ENCODE results near the gene ASTN2. TPM values are rescaled to one million over a fixed set of nuclear protein-coding genes. Genes with fewer than 3 reads are reported as not detected.

Gene ASTN2
- total and polyA plus RNA-seq, 2 experiments from 2014 or later, result 5.8 to 7.5 TPM

DNA sequence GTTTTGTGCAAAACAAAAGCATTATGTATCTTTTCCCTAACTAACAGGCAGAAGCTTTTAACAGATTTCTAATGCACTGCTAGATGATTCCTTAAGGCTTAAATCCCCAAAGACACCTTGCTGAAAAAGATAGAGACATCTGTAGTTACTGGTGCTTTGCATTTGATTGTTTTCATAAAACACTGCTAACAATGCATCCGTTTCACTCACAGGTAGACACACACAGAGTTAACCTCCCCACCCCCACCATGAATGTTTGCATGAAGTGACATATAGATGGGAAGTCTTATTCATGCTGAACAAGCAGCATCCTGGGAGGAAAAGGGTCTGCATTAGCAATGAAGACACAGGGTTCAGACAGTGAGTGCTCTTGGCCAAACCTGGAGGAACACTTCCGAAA lies 100.9 kb downstream of the ASTN2 start:
- Histone ChIP-seq H3K4me2 (ENCODE audit: unreplicated experiment) (no peak overlapping the region), H4K20me1 (ENCODE audit: insufficient read depth) (no peaks in the 10 kb centered on the region), H3K9me2 (ENCODE audit: insufficient read depth) (no peaks in the 10 kb centered on the region), H3K27ac (no peak overlapping the region), H3K27me3 (replicated peaks; ENCODE audit: insufficient read depth) (no peaks in the 10 kb centered on the region), H3K9me3 (ENCODE audit: low read depth) (no peaks in the 10 kb centered on the region), H3K79me2 (ENCODE audit: insufficient read depth) (no peaks in the 10 kb centered on the region), H3K4me1 (ENCODE audit: insufficient read depth) (no peaks in the 10 kb centered on the region), H3K4me3 (no peak overlapping the region), H3K9ac (no peak overlapping the region), H3K36me3 (ENCODE audit: low read depth) (no peaks in the 10 kb centered on the region), H3F3A (ENCODE audit: insufficient read depth) (no peaks in the 10 kb centered on the region), H2AFZ (no peak overlapping the region)
- DNase-seq, result no peak
- in situ Hi-C loops (cut with MboI), result no loop called here
- 24 to 26% methylated on average over 2 of the region's 2 CpGs for WGBS, 2 experiments (ENCODE audit: low coverage in 1 of 2, low lambda C conversion rate in 2 of 2, missing lambda C conversion rate in 2 of 2)
- TF ChIP-seq EZH2 (IDR thresholded peaks at IDR 0.05; ENCODE audit: insufficient read depth, poor library complexity, severe bottlenecking) (no peak), EZH2phosphoT487 (IDR thresholded peaks at IDR 0.05; ENCODE audit: insufficient read depth, low read depth) (no peak)

DNA sequence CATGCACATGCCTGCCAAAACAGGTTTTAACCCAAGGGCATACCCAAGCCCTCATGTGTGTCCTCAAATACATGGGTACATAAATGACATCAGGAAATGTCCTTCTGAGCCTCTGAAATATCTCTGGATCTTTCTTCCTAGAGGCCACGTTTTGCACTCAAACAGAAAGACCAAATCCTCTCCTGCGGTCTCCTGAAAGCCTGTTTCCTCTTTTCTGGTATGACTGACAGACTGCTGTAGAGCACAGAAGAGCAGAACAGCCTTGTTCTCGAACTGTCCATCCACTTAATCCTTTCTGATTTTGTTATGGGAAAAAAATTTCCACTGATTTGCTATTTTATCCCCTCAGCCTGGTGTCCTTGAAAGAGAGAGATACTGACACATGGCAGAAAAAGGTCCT lies 107.2 kb downstream of the ASTN2 start:
- in situ Hi-C loops (cut with MboI), result no loop called here
- H4K20me1 ChIP-seq (ENCODE audit: insufficient read depth), result no peaks in the 10 kb centered on the region
- H2AFZ ChIP-seq, result no peak overlapping the region
- H3K4me1 ChIP-seq (ENCODE audit: insufficient read depth), result no peaks in the 10 kb centered on the region
- H3K36me3 ChIP-seq (ENCODE audit: low read depth), result no peaks in the 10 kb centered on the region
- H3K9me2 ChIP-seq (ENCODE audit: insufficient read depth), result no peaks in the 10 kb centered on the region
- DNase-seq, result no peak
- TF ChIP-seq EZH2phosphoT487 (IDR thresholded peaks at IDR 0.05; ENCODE audit: insufficient read depth, low read depth) (no peak), EZH2 (IDR thresholded peaks at IDR 0.05; ENCODE audit: insufficient read depth, poor library complexity, severe bottlenecking) (no peak)
- no peak overlapping the region for H3K4me3 ChIP-seq
- H3K9ac ChIP-seq, result no peak overlapping the region
- WGBS, 2 experiments (ENCODE audit: low coverage in 1 of 2, low lambda C conversion rate in 2 of 2, missing lambda C conversion rate in 2 of 2), result 28 to 30% methylated on average over 3 of the region's 3 CpGs
- H3K4me2 ChIP-seq (ENCODE audit: unreplicated experiment), result no peak overlapping the region
- no peaks in the 10 kb centered on the region for H3K27me3 ChIP-seq (replicated peaks; ENCODE audit: insufficient read depth)
- H3K27ac ChIP-seq, result no peak overlapping the region
- H3K79me2 ChIP-seq (ENCODE audit: insufficient read depth), result no peaks in the 10 kb centered on the region
- no peaks in the 10 kb centered on the region for H3F3A ChIP-seq (ENCODE audit: insufficient read depth)
- no peaks in the 10 kb centered on the region for H3K9me3 ChIP-seq (ENCODE audit: low read depth)

DNA sequence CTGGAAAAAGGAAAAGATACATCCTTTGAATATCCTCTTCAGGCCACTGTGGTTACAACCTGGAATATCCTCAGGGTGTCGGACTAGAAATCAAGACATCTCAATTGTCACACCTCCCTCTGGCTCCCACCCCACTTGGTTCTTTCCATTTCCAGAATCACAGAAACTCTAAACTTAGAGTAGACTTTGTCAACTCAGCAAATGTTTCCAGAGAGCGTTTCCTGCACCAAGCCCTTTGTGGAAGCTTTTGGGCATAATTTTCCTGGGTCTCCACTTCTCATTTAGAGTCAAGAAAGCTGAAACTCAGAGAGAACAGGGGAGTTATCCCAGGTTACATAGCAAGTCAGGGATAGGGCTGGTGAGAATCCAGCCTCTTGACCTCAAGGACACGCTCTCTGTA lies 108.8 kb downstream of the ASTN2 start:
- H3K9ac ChIP-seq, result no peak overlapping the region
- no peaks in the 10 kb centered on the region for H3K27me3 ChIP-seq (replicated peaks; ENCODE audit: insufficient read depth)
- TF ChIP-seq EZH2phosphoT487 (IDR thresholded peaks at IDR 0.05; ENCODE audit: insufficient read depth, low read depth), result no peak
- TF ChIP-seq EZH2 (IDR thresholded peaks at IDR 0.05; ENCODE audit: insufficient read depth, poor library complexity, severe bottlenecking), result no peak
- H2AFZ ChIP-seq, result no peak overlapping the region
- no peaks in the 10 kb centered on the region for H3K9me2 ChIP-seq (ENCODE audit: insufficient read depth)
- in situ Hi-C loops (cut with MboI), result no loop called here
- no peak for DNase-seq
- WGBS, 2 experiments (ENCODE audit: low coverage in 1 of 2, low lambda C conversion rate in 2 of 2, missing lambda C conversion rate in 2 of 2), result 20 to 23% methylated on average over 3 of the region's 3 CpGs
- H4K20me1 ChIP-seq (ENCODE audit: insufficient read depth), result no peaks in the 10 kb centered on the region
- H3K79me2 ChIP-seq (ENCODE audit: insufficient read depth), result no peaks in the 10 kb centered on the region
- H3K4me2 ChIP-seq (ENCODE audit: unreplicated experiment), result no peak overlapping the region
- H3K4me3 ChIP-seq, result no peak overlapping the region
- no peaks in the 10 kb centered on the region for H3F3A ChIP-seq (ENCODE audit: insufficient read depth)
- H3K27ac ChIP-seq, result no peak overlapping the region
- no peaks in the 10 kb centered on the region for H3K4me1 ChIP-seq (ENCODE audit: insufficient read depth)
- no peaks in the 10 kb centered on the region for H3K36me3 ChIP-seq (ENCODE audit: low read depth)
- H3K9me3 ChIP-seq (ENCODE audit: low read depth), result no peaks in the 10 kb centered on the region

DNA sequence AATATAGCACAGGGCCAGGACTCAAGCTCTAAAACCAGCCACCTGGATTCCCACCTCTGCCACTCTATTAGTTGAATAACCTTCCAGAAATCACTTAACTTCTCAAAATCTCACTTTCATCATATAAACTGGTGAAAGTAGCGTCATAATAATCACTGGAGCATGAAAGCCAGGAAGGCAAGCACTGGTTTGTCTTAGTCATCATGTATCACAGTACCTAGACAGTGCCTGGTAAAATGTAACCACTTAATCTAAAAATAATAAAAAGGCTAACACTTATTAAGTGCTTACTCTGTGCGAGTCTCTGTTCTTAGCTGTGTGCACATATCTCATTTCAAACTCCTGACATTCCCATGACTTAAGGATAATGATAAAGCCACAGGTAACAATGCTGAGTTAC lies 109.4 kb downstream of the ASTN2 start:
- in situ Hi-C loops (cut with MboI), result no loop called here
- Histone ChIP-seq H2AFZ (no peak overlapping the region), H3K9me2 (ENCODE audit: insufficient read depth) (no peaks in the 10 kb centered on the region), H3K4me3 (no peak overlapping the region), H3K79me2 (ENCODE audit: insufficient read depth) (no peaks in the 10 kb centered on the region), H3K27me3 (replicated peaks; ENCODE audit: insufficient read depth) (no peaks in the 10 kb centered on the region), H3K36me3 (ENCODE audit: low read depth) (no peaks in the 10 kb centered on the region), H3K27ac (no peak overlapping the region), H3K9ac (no peak overlapping the region), H3F3A (ENCODE audit: insufficient read depth) (no peaks in the 10 kb centered on the region), H4K20me1 (ENCODE audit: insufficient read depth) (no peaks in the 10 kb centered on the region), H3K4me1 (ENCODE audit: insufficient read depth) (no peaks in the 10 kb centered on the region), H3K4me2 (ENCODE audit: unreplicated experiment) (no peak overlapping the region), H3K9me3 (ENCODE audit: low read depth) (no peaks in the 10 kb centered on the region)
- no peak for DNase-seq
- no peak for TF ChIP-seq EZH2 (IDR thresholded peaks at IDR 0.05; ENCODE audit: insufficient read depth, poor library complexity, severe bottlenecking)
- no peak for TF ChIP-seq EZH2phosphoT487 (IDR thresholded peaks at IDR 0.05; ENCODE audit: insufficient read depth, low read depth)
- WGBS, 2 experiments (ENCODE audit: low coverage in 1 of 2, low lambda C conversion rate in 2 of 2, missing lambda C conversion rate in 2 of 2), result 32 to 40% methylated on average over 2 of the region's 2 CpGs

DNA sequence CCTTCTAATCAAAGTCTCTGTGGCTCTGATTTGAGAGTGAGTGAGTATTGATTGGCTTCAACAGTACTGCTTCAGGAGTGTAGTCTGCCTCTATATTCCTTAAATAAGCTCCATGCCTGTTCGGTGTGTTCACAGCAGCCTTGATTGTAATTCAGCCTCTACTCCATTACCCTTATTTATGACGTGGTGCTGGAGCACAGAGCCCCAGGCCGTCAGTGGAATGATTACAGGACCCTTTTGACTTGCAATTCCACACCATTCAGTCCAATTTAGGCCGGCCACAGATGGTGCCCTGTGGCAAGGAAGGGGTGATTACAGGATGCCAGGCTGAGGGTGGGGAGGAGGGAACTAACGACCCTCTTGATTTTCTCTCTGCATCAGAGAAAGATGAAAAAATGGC lies 110.3 kb downstream of the ASTN2 start:
- no peaks in the 10 kb centered on the region for H3K4me1 ChIP-seq (ENCODE audit: insufficient read depth)

More for the DNA sequence above, 110.3 kb downstream of the ASTN2 start:
- no peak for TF ChIP-seq EZH2 (IDR thresholded peaks at IDR 0.05; ENCODE audit: insufficient read depth, poor library complexity, severe bottlenecking)
- TF ChIP-seq EZH2phosphoT487 (IDR thresholded peaks at IDR 0.05; ENCODE audit: insufficient read depth, low read depth), result no peak
- no peaks in the 10 kb centered on the region for H3K36me3 ChIP-seq (ENCODE audit: low read depth)
- in situ Hi-C loops (cut with MboI), result no loop called here
- H3K9ac ChIP-seq, result no peak overlapping the region
- H3F3A ChIP-seq (ENCODE audit: insufficient read depth), result no peaks in the 10 kb centered on the region
- no peaks in the 10 kb centered on the region for H3K9me2 ChIP-seq (ENCODE audit: insufficient read depth)
- H3K4me2 ChIP-seq (ENCODE audit: unreplicated experiment), result no peak overlapping the region
- no peaks in the 10 kb centered on the region for H3K79me2 ChIP-seq (ENCODE audit: insufficient read depth)
- no peaks in the 10 kb centered on the region for H3K9me3 ChIP-seq (ENCODE audit: low read depth)
- no peaks in the 10 kb centered on the region for H3K27me3 ChIP-seq (replicated peaks; ENCODE audit: insufficient read depth)
- H2AFZ ChIP-seq, result no peak overlapping the region
- DNase-seq, result no peak
- H3K4me3 ChIP-seq, result no peak overlapping the region
- H3K27ac ChIP-seq, result no peak overlapping the region
- WGBS, 2 experiments (ENCODE audit: low coverage in 1 of 2, low lambda C conversion rate in 2 of 2, missing lambda C conversion rate in 2 of 2), result 8 to 10% methylated on average over 5 of the region's 5 CpGs
- H4K20me1 ChIP-seq (ENCODE audit: insufficient read depth), result no peaks in the 10 kb centered on the region

Measured in GM23248 (cell line).